AG04450 (cell line): Measurements from ENCODE around the gene PIAS1. TPM values are rescaled to one million over a fixed set of nuclear protein-coding genes. Genes with fewer than 3 reads are reported as not detected.

Experiments
- CTCF ChIA-PET: fragments of 300-600, 350-600 bp; formaldehyde crosslinking; extraction: SDS; loops from one replicate; lab custom pipeline; 2022; ENCODE audit warnings: antibody characterized with exemption, inconsistent platforms; lab: Charles Lee
- POLR2A ChIA-PET: fragments of 350-600 bp; formaldehyde crosslinking; extraction: SDS; loops from one replicate; lab custom pipeline; 2021; ENCODE audit warnings: antibody characterized with exemption, inconsistent platforms; lab: Yijun Ruan, JAX
- DNase-seq: peaks from one replicate; pipeline ENCODE4 v3.0.0-alpha.2; 2011; ENCODE audit warnings: low read depth, low spot score
- H3K27ac ChIP-seq: one replicate; pipeline ENCODE4 v1.5.1; 2012; ENCODE audit warnings: low read depth, low read length, control low read depth
- H3K27me3 ChIP-seq: one replicate; pipeline ENCODE4 v1.6.0; 2012; ENCODE audit warnings: low read length; ENCODE audit not compliant: control insufficient read depth, insufficient read depth
- H3K4me3 ChIP-seq: 2 replicates; pipeline ENCODE4 v1.5.1; 2011; ENCODE audit warnings: mild to moderate bottlenecking, low read depth, low read length, control low read depth
- H3K9me3 ChIP-seq: 2 replicates; pipeline ENCODE4 v1.5.1; 2012; ENCODE audit warnings: low read length; ENCODE audit not compliant: control insufficient read depth, insufficient read depth
- polyA plus RNA-seq: library from polyadenylated mRNA; depleted of rRNA; stranded (reverse); fragments of >200 nt; gene quantifications from 2 replicates; pipeline ENCODE4 v1.2.3, GENCODE V29; 2011
- TF ChIP-seq, protein P1 (sequence below): IDR thresholded peaks from 2 replicates; pipeline ENCODE4 v1.5.1; 2011; ENCODE audit warnings: low read depth, low read length, control low read depth, inconsistent platforms

PIAS1 gene
- polyA plus RNA-seq, 1 experiment = 38.9 TPM

DNA sequence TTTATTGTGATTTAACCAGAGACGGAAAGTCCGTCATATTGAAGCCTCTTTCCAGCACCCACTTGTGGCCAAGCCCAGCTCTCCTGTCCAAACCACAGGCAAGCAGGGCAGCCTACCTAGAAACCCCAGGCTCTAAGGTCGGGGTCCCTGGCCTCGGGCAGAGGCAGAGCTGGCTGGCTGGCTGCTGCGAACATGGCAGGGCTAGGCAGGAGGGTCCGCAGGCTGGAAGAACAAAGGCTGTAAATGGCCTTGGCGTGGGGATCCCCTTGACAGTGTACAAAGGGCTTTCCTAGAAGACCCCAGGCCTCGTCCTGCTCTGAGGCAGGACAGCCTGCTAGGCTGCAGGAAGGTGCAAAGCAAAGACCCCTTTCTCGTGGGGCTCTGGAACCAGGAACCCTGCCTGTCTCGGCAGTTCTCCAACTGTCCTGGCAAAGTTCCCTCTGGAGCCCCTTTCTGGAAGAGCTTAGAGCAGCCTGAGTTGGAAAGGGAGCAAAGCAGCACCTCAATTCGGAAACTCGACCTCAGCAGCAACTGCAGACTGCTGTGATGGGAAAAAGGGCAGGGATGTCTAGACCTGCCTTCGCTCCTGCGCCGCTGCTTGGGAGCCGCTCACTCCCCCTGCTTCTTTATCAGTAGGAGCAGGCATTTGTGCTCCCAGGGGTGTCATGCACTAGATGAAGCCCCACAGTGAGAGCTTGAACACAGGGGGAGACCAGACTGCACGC, 142.5 kb downstream of the PIAS1 start:
- H3K4me3 ChIP-seq = no peak overlapping the region
- DNase-seq = no peak
- POLR2A ChIA-PET = no interaction called here
- no peak overlapping the region for H3K27ac ChIP-seq
- H3K9me3 ChIP-seq = no peaks in the 10 kb centered on the region
- H3K27me3 ChIP-seq = no peaks in the 10 kb centered on the region
- TF ChIP-seq, protein P1, sequence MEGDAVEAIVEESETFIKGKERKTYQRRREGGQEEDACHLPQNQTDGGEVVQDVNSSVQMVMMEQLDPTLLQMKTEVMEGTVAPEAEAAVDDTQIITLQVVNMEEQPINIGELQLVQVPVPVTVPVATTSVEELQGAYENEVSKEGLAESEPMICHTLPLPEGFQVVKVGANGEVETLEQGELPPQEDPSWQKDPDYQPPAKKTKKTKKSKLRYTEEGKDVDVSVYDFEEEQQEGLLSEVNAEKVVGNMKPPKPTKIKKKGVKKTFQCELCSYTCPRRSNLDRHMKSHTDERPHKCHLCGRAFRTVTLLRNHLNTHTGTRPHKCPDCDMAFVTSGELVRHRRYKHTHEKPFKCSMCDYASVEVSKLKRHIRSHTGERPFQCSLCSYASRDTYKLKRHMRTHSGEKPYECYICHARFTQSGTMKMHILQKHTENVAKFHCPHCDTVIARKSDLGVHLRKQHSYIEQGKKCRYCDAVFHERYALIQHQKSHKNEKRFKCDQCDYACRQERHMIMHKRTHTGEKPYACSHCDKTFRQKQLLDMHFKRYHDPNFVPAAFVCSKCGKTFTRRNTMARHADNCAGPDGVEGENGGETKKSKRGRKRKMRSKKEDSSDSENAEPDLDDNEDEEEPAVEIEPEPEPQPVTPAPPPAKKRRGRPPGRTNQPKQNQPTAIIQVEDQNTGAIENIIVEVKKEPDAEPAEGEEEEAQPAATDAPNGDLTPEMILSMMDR = no peak
- CTCF ChIA-PET = no interaction called here

DNA sequence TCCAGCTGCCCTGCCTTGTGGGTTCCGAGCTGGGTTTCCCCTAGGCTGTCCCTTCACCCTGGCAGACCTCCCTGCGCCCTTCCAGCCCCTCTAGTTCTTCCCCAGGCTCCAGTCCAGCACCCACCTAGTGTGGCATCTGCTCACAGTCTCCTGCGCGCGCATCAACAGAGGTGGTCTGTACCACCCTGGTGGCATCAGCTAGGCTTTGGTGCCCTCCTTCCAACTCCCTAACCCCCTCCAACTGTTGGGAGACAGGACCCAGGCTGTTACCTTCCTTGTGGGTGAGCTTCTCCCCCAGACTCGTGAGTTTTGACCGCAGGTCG, 143.0 kb downstream of the PIAS1 start:
- ChIA-PET CTCF (interaction anchor here (0.9 kb wide), 1 partner anchor 336 kb away, joined by 4 read pairs; no protein-coding TSS in a partner anchor), POLR2A (no interaction called here)
- DNase-seq = no peak
- Histone ChIP-seq H3K27ac (no peak overlapping the region), H3K27me3 (no peaks in the 10 kb centered on the region), H3K4me3 (no peak overlapping the region), H3K9me3 (no peaks in the 10 kb centered on the region)
- TF ChIP-seq, protein P1 = no peak

DNA sequence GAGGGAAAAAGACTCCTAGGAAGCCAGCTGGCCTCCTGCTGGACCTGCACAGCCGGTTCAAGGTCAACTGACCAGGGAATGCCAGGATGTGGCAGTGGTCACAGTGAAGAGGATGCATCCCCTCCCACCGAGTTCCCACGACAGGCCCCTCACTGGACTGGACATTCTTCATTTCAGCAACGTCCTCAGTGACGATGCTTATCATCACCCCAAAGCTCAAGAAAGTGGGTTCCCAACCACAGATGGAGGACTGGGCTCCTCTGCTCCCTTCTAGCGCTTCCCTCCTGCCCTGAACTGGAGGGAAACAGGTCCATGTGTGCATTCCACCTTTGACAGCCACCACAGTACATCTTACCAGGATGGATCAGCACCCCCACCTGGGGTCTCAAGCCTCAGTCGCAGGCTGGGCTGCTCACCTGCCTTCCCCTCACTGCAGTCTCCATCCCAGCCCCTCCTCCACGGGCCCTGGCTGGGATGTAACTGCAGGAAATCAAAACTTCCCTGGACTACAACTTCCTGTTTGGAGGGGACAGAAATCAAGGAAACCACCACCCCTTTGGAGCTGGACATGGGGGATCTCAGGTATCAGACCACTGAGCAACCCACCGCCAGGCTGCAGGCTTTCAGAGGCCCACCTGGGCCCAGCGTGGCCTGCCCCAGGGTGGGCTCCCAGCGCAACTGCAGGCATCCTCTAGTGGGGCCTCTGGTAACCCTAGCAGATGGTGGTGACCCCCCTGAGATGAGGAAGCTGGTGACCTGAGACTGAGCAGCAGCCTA, 143.7 kb downstream of the PIAS1 start:
- DNase-seq = no peak
- POLR2A ChIA-PET = no interaction called here
- H3K4me3 ChIP-seq = no peak overlapping the region
- TF ChIP-seq, protein P1 = no peak
- CTCF ChIA-PET = interaction anchor here (0.9 kb wide), 1 partner anchor 336 kb away, joined by 4 read pairs; no protein-coding TSS in a partner anchor
- H3K9me3 ChIP-seq = no peaks in the 10 kb centered on the region
- H3K27me3 ChIP-seq = no peaks in the 10 kb centered on the region
- no peak overlapping the region for H3K27ac ChIP-seq

DNA sequence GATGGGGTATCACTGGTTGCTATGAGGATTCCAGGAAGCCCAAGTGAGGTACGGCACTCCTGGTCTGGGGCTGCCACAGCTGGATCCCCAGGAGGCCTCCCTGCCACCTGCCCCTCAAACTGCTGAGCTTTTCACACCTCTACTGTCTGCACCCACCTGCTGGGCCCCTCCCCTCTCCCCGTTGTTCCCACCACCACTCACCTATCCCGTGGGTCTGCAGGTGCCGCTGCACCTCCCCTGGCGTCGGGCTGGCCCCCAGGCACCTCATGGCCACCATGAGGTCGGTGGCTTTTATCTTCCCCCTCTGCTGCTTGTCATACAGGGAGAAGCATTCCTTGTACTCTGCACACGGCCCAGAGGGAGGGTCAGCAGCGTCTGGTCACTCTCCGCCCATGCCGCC, 145.2 kb downstream of the PIAS1 start:
- ChIA-PET CTCF (no interaction called here), POLR2A (no interaction called here)

More for the DNA sequence above, 145.2 kb downstream of the PIAS1 start:
- Histone ChIP-seq H3K27ac (no peak overlapping the region), H3K4me3 (no peak overlapping the region), H3K27me3 (no peaks in the 10 kb centered on the region), H3K9me3 (no peaks in the 10 kb centered on the region)
- DNase-seq = no peak
- TF ChIP-seq, protein P1 = no peak
